GM12878 (cell line): ENCODE measurements around the gene PIGS. TPM values are rescaled to one million over a fixed set of nuclear protein-coding genes. Genes with fewer than 3 reads are reported as not detected.

Source experiments
- ATAC-seq: fragments of 200-7000 bp; cut with Tn5 transposase; 3 replicates; pipeline ENCODE4 v1.9.1; 2020; ENCODE audit warnings: mild to moderate bottlenecking, moderate library complexity
- BruUV-seq: library from RNA; stranded (reverse); fragments of 400-500 nt; replicated peaks from 2 replicates; lab custom pipeline; 2021; lab: Mats Ljungman, UMichigan
- CTCF ChIA-PET: fragments of 300-600 bp; sonication (Branson Sonifier 250); formaldehyde crosslinking; extraction: SDS; loops from one replicate; lab custom pipeline; 2021; ENCODE audit warnings: inconsistent platforms; lab: Yijun Ruan, JAX
- POLR2A ChIA-PET: fragments of 350-600 bp; formaldehyde crosslinking; extraction: SDS; loops from one replicate; lab custom pipeline; 2021; ENCODE audit warnings: inconsistent platforms; lab: Charles Lee
- RAD21 ChIA-PET: fragments of 300-600 bp; sonication (Branson Sonifier 250); formaldehyde crosslinking; loops from one replicate; lab custom pipeline; 2023; ENCODE audit warnings: antibody characterized with exemption; ENCODE audit not compliant: unreplicated experiment; lab: Charles Lee
- SMC1A ChIA-PET: fragments of 300-600 bp; sonication (Branson Sonifier 250); formaldehyde crosslinking; loops from one replicate; lab custom pipeline; 2023; ENCODE audit not compliant: unreplicated experiment, uncharacterized antibody; lab: Charles Lee
- DNase-seq: peaks from one replicate; pipeline ENCODE4 v3.0.0-alpha.2; 2011; ENCODE audit warnings: low read depth, low spot score
- FAIRE-seq: peaks from 3 replicates; lab custom pipeline; 2011; peaks lifted over from hg19 to GRCh38; lab: Jason Lieb, UNC
- H2AFZ ChIP-seq: 2 replicates; pipeline ENCODE4 v1.6.0; 2011; ENCODE audit warnings: low read depth, low read length, control low read depth; ENCODE audit not compliant: control insufficient read depth
- H3K27ac ChIP-seq: 2 replicates; pipeline ENCODE4 v1.5.1; 2011; ENCODE audit warnings: control low read depth; ENCODE audit not compliant: control insufficient read depth, insufficient read depth
- H3K27me3 ChIP-seq, 2 experiments: replicated peaks in 1 of 2; 2 replicates each; pipeline versions ENCODE4 v1.6.0 to v1.6.1; 2011; ENCODE audit warnings: low read length in 1 of 2; ENCODE audit not compliant: control insufficient read depth in 2 of 2, insufficient read depth in 2 of 2
- H3K36me3 ChIP-seq, 2 experiments: 2 replicates each; pipeline ENCODE4 v1.5.1; 2011; ENCODE audit warnings: low read length in 1 of 2; ENCODE audit not compliant: control insufficient read depth in 2 of 2, insufficient read depth in 2 of 2
- H3K4me1 ChIP-seq: 2 replicates; pipeline ENCODE4 v1.6.1; 2011; ENCODE audit warnings: mild to moderate bottlenecking, low read length, moderate library complexity, mixed read lengths; ENCODE audit not compliant: control insufficient read depth, insufficient read depth
- H3K4me2 ChIP-seq: 2 replicates; pipeline ENCODE4 v1.6.0; 2011; ENCODE audit warnings: control low read depth; ENCODE audit not compliant: control insufficient read depth, insufficient read depth
- H3K4me3 ChIP-seq: fragments of 200-600 bp; sonication (generic); 2 replicates; pipeline ENCODE4 v1.5.1; 2016
- H3K79me2 ChIP-seq: 2 replicates; pipeline ENCODE4 v1.6.0; 2011; ENCODE audit warnings: low read length; ENCODE audit not compliant: control insufficient read depth, insufficient read depth
- H3K9ac ChIP-seq: 2 replicates; pipeline ENCODE4 v1.8.0; 2011; ENCODE audit warnings: low read length, control low read depth, mixed read lengths; ENCODE audit not compliant: control insufficient read depth, insufficient read depth
- H3K9me3 ChIP-seq: replicated peaks from 3 replicates; pipeline ENCODE4 v1.5.1; 2011; ENCODE audit warnings: mild to moderate bottlenecking, low read length; ENCODE audit not compliant: control insufficient read depth, insufficient read depth
- H4K20me1 ChIP-seq: 2 replicates; pipeline ENCODE4 v1.6.0; 2011; ENCODE audit not compliant: control insufficient read depth, insufficient read depth
- ASH2L ChIP-seq: fragments of 300-600, 200-600 bp; sonication (generic); IDR thresholded peaks from 2 replicates; pipeline ENCODE4 v1.6.1; 2017; ENCODE audit warnings: low read depth, mild to moderate bottlenecking, borderline replicate concordance
- BHLHE40 ChIP-seq, 2 experiments: fragments of 450-650 bp in 1 of 2; IDR thresholded peaks; 2 replicates each; pipeline ENCODE4 v1.6.1; 2011 to 2017; ENCODE audit warnings: low read depth in 2 of 2, borderline replicate concordance in 1 of 2, improper control_type of control experiment in 1 of 2, low read length in 1 of 2, mild to moderate bottlenecking in 1 of 2
- CEBPZ ChIP-seq: fragments of 150-350 bp; IDR thresholded peaks from 2 replicates; pipeline ENCODE4 v1.6.1; 2016; ENCODE audit warnings: low read depth, low read length
- GABPA ChIP-seq: IDR thresholded peaks from 2 replicates; pipeline ENCODE4 v1.6.1; 2014; ENCODE audit warnings: antibody characterized with exemption, low read depth, mild to moderate bottlenecking, inconsistent platforms
- HDGF ChIP-seq: fragments of 450-650 bp; IDR thresholded peaks from 2 replicates; pipeline ENCODE4 v1.6.1; 2016; ENCODE audit warnings: antibody characterized with exemption
- HSF1 ChIP-seq: fragments of 150-350 bp; IDR thresholded peaks from 2 replicates; pipeline ENCODE4 v1.6.1; 2014; ENCODE audit warnings: mild to moderate bottlenecking, low read depth, low read length
- IKZF1 ChIP-seq: fragments of 450-650 bp; conservative IDR thresholded peaks from 2 replicates; pipeline ENCODE4 v1.6.1; 2017; ENCODE audit warnings: antibody characterized with exemption, mild to moderate bottlenecking
- KDM1A ChIP-seq: fragments of 200-600 bp; sonication (generic); IDR thresholded peaks from 2 replicates; pipeline ENCODE4 v1.6.1; 2016; ENCODE audit warnings: borderline replicate concordance
- NFYB ChIP-seq: IDR thresholded peaks from 2 replicates; pipeline ENCODE4 v1.6.1; 2011; ENCODE audit warnings: low read depth, mild to moderate bottlenecking, low read length, improper control_type of control experiment, moderate library complexity; ENCODE audit not compliant: insufficient read depth
- NKRF ChIP-seq: fragments of 450-650 bp; conservative IDR thresholded peaks from 2 replicates; pipeline ENCODE4 v1.6.1; 2017; ENCODE audit warnings: mild to moderate bottlenecking, moderate library complexity
- TARDBP ChIP-seq: IDR thresholded peaks from 2 replicates; pipeline ENCODE4 v1.6.1; 2016; ENCODE audit warnings: borderline replicate concordance
- ZNF384 ChIP-seq: IDR thresholded peaks from 2 replicates; pipeline ENCODE4 v1.6.1; 2012; ENCODE audit warnings: low read depth, mild to moderate bottlenecking, low read length, improper control_type of control experiment, borderline replicate concordance
- WGBS: methylation state at CpG from one replicate; pipeline ENCODE4 v1.1.6; 2016; ENCODE audit warnings: low lambda C conversion rate; ENCODE audit not compliant: insufficient replicate concordance, insufficient coverage; ENCODE audit errors: missing lambda C conversion rate; 5-methylcytosine and 5-hydroxymethylcytosine counted together
- in situ Hi-C: fragments of 300-500 bp; cut with MboI; formaldehyde crosslinking; loops from 9 replicates; pipeline ENCODE4 v1.14.3; 2018; ENCODE audit warnings: mixed read lengths
- intact Hi-C: fragments of 100-400 bp; cut with micrococcal nuclease; formaldehyde crosslinking; loops from one replicate; pipeline ENCODE4 v1.14.2; 2022; ENCODE audit not compliant: unreplicated experiment
- polyA plus RNA-seq, 11 experiments: library from polyadenylated mRNA; depleted of rRNA in 4 of 11; unstranded in 6 of 11; stranded (reverse) in 5 of 11; fragments of >200 nt; fragmentation: Nextera tagmentation in 4 of 11; fragmentation: Illumina TruSeq in 1 of 11; extraction: Ambion mirVana in 4 of 11; extraction: Trizol in 1 of 11; gene quantifications; 1 replicate in 1 of 11; 2 replicates in 10 of 11; pipeline versions ENCODE4 v1.2.1 to v1.2.3, GENCODE V29; 2011 to 2016; ENCODE audit warnings: inconsistent platforms in 2 of 11, missing spikeins in 2 of 11, low read depth in 1 of 11
- total RNA-seq, 4 experiments: library from RNA; depleted of rRNA in 3 of 4; stranded (reverse); fragments of >200 nt in 3 of 4; fragmentation: Illumina TruSeq in 1 of 4; extraction: Trizol in 1 of 4; gene quantifications; 2 replicates each; pipeline versions ENCODE4 v1.2.1 to v1.2.3, GENCODE V29; 2013 to 2021
- TF ChIP-seq, protein P1 (sequence below): fragments of 450-650 bp; IDR thresholded peaks from 2 replicates; pipeline ENCODE4 v1.6.1; 2014; ENCODE audit warnings: mild to moderate bottlenecking
- TF ChIP-seq, protein P2 (sequence below): fragments of 450-650 bp; IDR thresholded peaks from 2 replicates; pipeline ENCODE4 v1.6.1; 2016; ENCODE audit warnings: mild to moderate bottlenecking

Gene PIGS
- total and polyA plus RNA-seq, 10 of the 15 experiments (the other 5 are each of a cell fraction or from before 2014, with no cell fraction given), result 27.5 to 73.7 (median 50.7) TPM

- H3K9ac ChIP-seq, result no peak overlapping the region
- H3K4me2 ChIP-seq, result no peak overlapping the region
- DNase-seq (no peak), FAIRE-seq (no peak), ATAC-seq (no peak)
- no peaks in the 10 kb centered on the region for H3K9me3 ChIP-seq
- H3K27ac ChIP-seq, result no peak overlapping the region
- in situ Hi-C loops, result loop anchor here (10.0 kb wide), 1 partner anchor 165 kb away; the partner anchor contains the start of genes SARM1 and VTN
- no peaks in the 10 kb centered on the region for H3K4me1 ChIP-seq
- intact Hi-C loops, result loop anchor here (1.0 to 10.0 kb wide), 4 partner anchors 46 to 165 kb away; partner anchors contain the start of genes SARM1 and VTN
- 59% methylated on average over 4 of the region's 4 CpGs for WGBS
- no peaks in the 10 kb centered on the region for H3K27me3 ChIP-seq
- ChIA-PET CTCF (interaction anchor here (0.7 to 13.9 kb wide), 12 partner anchors 9 to 304 kb away, joined by 3 to 316 read pairs (median 5); no protein-coding TSS in a partner anchor), RAD21 (interaction anchor here (0.7 to 2.0 kb wide), 5 partner anchors 9 to 46 kb away, joined by 3 to 26 read pairs (median 4); no protein-coding TSS in a partner anchor), SMC1A (interaction anchor here (0.7 to 2.6 kb wide), 8 partner anchors 11 to 72 kb away, joined by 3 to 32 read pairs (median 10); no protein-coding TSS in a partner anchor), POLR2A (interaction anchor here (0.6 to 1.4 kb wide), 2 partner anchors 37 to 45 kb away, joined by 3 read pairs; no protein-coding TSS in a partner anchor)
- BruUV-seq, result no TSS peak
- H3K4me3 ChIP-seq, result no peak overlapping the region
- H4K20me1 ChIP-seq, result no peaks in the 10 kb centered on the region
- no peaks in the 10 kb centered on the region for H3K79me2 ChIP-seq
- no peak overlapping the region for H2AFZ ChIP-seq
- no peaks in the 10 kb centered on the region for H3K36me3 ChIP-seq
- TF ChIP-seq NFYB, result no peak
- no peak for TF ChIP-seq ASH2L
- TF ChIP-seq IKZF1, result no peak
- TF ChIP-seq KDM1A, result no peak
- TF ChIP-seq GABPA, result no peak
- no peak for TF ChIP-seq ZNF384
- TF ChIP-seq, protein P1, sequence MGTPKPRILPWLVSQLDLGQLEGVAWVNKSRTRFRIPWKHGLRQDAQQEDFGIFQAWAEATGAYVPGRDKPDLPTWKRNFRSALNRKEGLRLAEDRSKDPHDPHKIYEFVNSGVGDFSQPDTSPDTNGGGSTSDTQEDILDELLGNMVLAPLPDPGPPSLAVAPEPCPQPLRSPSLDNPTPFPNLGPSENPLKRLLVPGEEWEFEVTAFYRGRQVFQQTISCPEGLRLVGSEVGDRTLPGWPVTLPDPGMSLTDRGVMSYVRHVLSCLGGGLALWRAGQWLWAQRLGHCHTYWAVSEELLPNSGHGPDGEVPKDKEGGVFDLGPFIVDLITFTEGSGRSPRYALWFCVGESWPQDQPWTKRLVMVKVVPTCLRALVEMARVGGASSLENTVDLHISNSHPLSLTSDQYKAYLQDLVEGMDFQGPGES, result no peak
- TF ChIP-seq HDGF, result no peak
- TF ChIP-seq, protein P2, sequence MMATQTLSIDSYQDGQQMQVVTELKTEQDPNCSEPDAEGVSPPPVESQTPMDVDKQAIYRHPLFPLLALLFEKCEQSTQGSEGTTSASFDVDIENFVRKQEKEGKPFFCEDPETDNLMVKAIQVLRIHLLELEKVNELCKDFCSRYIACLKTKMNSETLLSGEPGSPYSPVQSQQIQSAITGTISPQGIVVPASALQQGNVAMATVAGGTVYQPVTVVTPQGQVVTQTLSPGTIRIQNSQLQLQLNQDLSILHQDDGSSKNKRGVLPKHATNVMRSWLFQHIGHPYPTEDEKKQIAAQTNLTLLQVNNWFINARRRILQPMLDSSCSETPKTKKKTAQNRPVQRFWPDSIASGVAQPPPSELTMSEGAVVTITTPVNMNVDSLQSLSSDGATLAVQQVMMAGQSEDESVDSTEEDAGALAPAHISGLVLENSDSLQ, result no peak
- no peak for TF ChIP-seq NKRF
- TF ChIP-seq CEBPZ, result no peak
- TF ChIP-seq TARDBP, result no peak
- no peak for TF ChIP-seq BHLHE40 (IDR thresholded peaks at IDR 0.05; ENCODE audit: borderline replicate concordance in 1 of 2, low read depth in 2 of 2, low read length in 1 of 2)
- no peak for TF ChIP-seq HSF1
Measured at GRCh38 chr17:28540231-28540630, 31.1 kb downstream of the PIGS start.
